BE2C (cell line): Measurements from ENCODE around the gene PPIL3.

Source experiments
- DNase-seq: peaks from one replicate; pipeline ENCODE4 v3.0.0-alpha.2; 2020
- H3K27me3 ChIP-seq: fragments of 250-450 bp; sonication (Bioruptor Pico); 2 replicates; pipeline ENCODE4 v1.5.1; 2020; ENCODE audit warnings: mild to moderate bottlenecking
- H3K36me3 ChIP-seq: fragments of 250-450 bp; sonication (Bioruptor Pico); 2 replicates; pipeline ENCODE4 v1.5.1; 2020; ENCODE audit warnings: mild to moderate bottlenecking
- H3K4me1 ChIP-seq: fragments of 250-450 bp; sonication (Bioruptor Pico); 2 replicates; pipeline ENCODE4 v1.5.1; 2020
- H3K4me3 ChIP-seq: 2 replicates; pipeline ENCODE4 v1.5.1; 2011; ENCODE audit warnings: low read depth, low read length
- H3K9me3 ChIP-seq: fragments of 250-450 bp; sonication (Bioruptor Pico); 2 replicates; pipeline ENCODE4 v1.5.1; 2020
- CTCF ChIP-seq: IDR thresholded peaks from 2 replicates; pipeline ENCODE4 v1.5.1; 2012; ENCODE audit warnings: mild to moderate bottlenecking, low read depth, low read length

The PPIL3 gene

GRCh38 chr2:200845194-200845593 is 43.7 kb downstream of the PPIL3 start:
- no peaks in the 10 kb centered on the region for H3K27me3 ChIP-seq
- no peak for DNase-seq
- TF ChIP-seq CTCF, result no peak
- no peaks in the 10 kb centered on the region for H3K9me3 ChIP-seq
- H3K4me1 ChIP-seq, result no peaks in the 10 kb centered on the region
- H3K4me3 ChIP-seq, result no peak overlapping the region
- peaks cover under 1% of the 10 kb centered on the region; the same call in 1 of the 2 replicates for H3K36me3 ChIP-seq

GRCh38 chr2:200843993-200844948 is 44.6 kb downstream of the PPIL3 start:
- Histone ChIP-seq H3K4me3 (no peak overlapping the region), H3K4me1 (no peaks in the 10 kb centered on the region), H3K9me3 (no peaks in the 10 kb centered on the region), H3K27me3 (no peaks in the 10 kb centered on the region), H3K36me3 (no peaks in the 10 kb centered on the region)
- no peak for DNase-seq
- TF ChIP-seq CTCF, result no peak

- Histone ChIP-seq H3K4me1 (no peaks in the 10 kb centered on the region), H3K27me3 (no peaks in the 10 kb centered on the region), H3K9me3 (no peaks in the 10 kb centered on the region), H3K4me3 (no peak overlapping the region), H3K36me3 (no peaks in the 10 kb centered on the region)
- no peak for TF ChIP-seq CTCF
- no peak for DNase-seq
Measured at GRCh38 chr2:200839513-200839912, 49.4 kb downstream of the PPIL3 start.

GRCh38 chr2:200834701-200835100 is 54.2 kb downstream of the PPIL3 start:
- H3K4me1 ChIP-seq, result no peaks in the 10 kb centered on the region
- H3K4me3 ChIP-seq, result no peak overlapping the region
- no peak for TF ChIP-seq CTCF

GRCh38 chr2:200829258-200829655 is 59.6 kb downstream of the PPIL3 start:
- Histone ChIP-seq H3K9me3 (no peaks in the 10 kb centered on the region), H3K36me3 (peaks cover 4% of the 10 kb centered on the region; the same call in 1 of the 2 replicates), H3K4me1 (peaks cover 10% of the 10 kb centered on the region; the same call in 1 of the 2 replicates), H3K4me3 (no peak overlapping the region), H3K27me3 (no peaks in the 10 kb centered on the region)
- DNase-seq, result no peak
- no peak for TF ChIP-seq CTCF

More at GRCh38 chr2:200834701-200835100, 54.2 kb downstream of the PPIL3 start:
- Histone ChIP-seq H3K9me3 (no peaks in the 10 kb centered on the region), H3K27me3 (no peaks in the 10 kb centered on the region), H3K36me3 (no peaks in the 10 kb centered on the region)
- no peak for DNase-seq
